HG02885 (cell line): ENCODE measurements around the gene SPATA31D3.
"Not testable (repeated sequence)": the region's sequence is repeated elsewhere in the genome, so short reads cannot be mapped to it uniquely, and the experiment has no call there.

Experiments used
- ATAC-seq: cut with Tn5 transposase; IDR thresholded peaks from one replicate; pipeline ENCODE4 v1.9.1; 2021; ENCODE audit warnings: mild to moderate bottlenecking; ENCODE audit not compliant: unreplicated experiment, poor library complexity

The SPATA31D3 gene

GRCh38 chr9:81974764-81975163 lies 31.5 kb downstream of the SPATA31D3 start:
- ATAC-seq = no peak

- ATAC-seq = no peak
Measured at GRCh38 chr9:81976351-81976750, 33.1 kb downstream of the SPATA31D3 start.

- peak; percentile 50 for ATAC-seq
Measured at GRCh38 chr9:81979196-81979595, 35.9 kb downstream of the SPATA31D3 start.

- ATAC-seq = no peak
Measured at GRCh38 chr9:81980568-81980967, 37.3 kb downstream of the SPATA31D3 start.

GRCh38 chr9:81981883-81982282 lies 38.6 kb downstream of the SPATA31D3 start:
- ATAC-seq = no peak

GRCh38 chr9:81984928-81985327 lies 41.6 kb downstream of the SPATA31D3 start:
- no peak for ATAC-seq

- ATAC-seq = no peak
Measured at GRCh38 chr9:81986051-81986450, 42.8 kb downstream of the SPATA31D3 start.

GRCh38 chr9:81988472-81988871 lies 45.2 kb downstream of the SPATA31D3 start, which contains the start of gene SPATA31D1:
SPATA31D1 (plus strand) TSS chr9:81988772; CDS start chr9:81988819, 47 bp downstream.
- not testable (repeated sequence) for ATAC-seq

GRCh38 chr9:81989700-81990099 lies 46.4 kb downstream of the SPATA31D3 start:
- no peak for ATAC-seq

GRCh38 chr9:81993656-81994055 lies 50.4 kb downstream of the SPATA31D3 start:
- no peak for ATAC-seq
